Measurements from ENCODE around the gene ROR2.
"Not testable (repeated sequence)": the region's sequence is repeated elsewhere in the genome, so short reads cannot be mapped to it uniquely, and the experiment has no call there.

The ROR2 gene

DNA sequence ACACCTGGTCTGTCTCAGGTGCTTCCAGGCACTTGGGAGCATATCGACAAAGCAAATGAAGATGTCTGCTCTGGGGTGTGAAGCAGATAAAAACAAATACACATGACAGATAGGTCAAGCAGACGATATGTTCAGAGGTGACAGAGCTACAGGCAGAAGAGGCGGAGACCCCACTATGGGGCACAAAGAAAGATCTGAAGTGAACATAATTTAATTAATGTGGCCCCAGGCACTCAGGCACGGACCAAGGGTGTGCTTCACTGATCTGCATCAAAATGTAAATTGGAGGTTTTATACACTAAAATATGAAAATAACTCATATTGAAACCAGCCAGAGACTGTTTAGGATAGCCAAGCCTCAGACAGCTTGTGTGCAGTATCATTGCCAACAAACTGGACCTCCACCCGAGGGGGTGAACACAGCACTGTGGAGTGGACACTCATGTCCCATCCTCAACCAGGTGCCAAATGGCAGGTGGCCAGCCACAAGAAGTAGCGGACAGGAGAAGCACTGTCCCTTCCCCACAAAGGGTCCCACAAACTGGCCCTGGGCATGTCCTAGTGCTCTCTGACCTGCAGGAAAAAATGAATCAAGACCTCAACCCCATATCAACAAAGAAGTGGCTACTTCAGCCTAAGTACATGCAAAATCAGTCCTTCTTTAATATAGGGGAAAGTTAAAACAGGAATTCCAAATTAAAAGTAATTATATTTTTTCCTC is 29.2 kb downstream of the ROR2 start:
- H3K4me1 Mint-ChIP-seq (ENCODE audit: low read depth) = no peaks in the 10 kb centered on the region
- peaks cover 17% of the 10 kb centered on the region for H3K27me3 Mint-ChIP-seq
- no peaks in the 10 kb centered on the region for H3K9me3 Mint-ChIP-seq (ENCODE audit: low read depth)

DNA sequence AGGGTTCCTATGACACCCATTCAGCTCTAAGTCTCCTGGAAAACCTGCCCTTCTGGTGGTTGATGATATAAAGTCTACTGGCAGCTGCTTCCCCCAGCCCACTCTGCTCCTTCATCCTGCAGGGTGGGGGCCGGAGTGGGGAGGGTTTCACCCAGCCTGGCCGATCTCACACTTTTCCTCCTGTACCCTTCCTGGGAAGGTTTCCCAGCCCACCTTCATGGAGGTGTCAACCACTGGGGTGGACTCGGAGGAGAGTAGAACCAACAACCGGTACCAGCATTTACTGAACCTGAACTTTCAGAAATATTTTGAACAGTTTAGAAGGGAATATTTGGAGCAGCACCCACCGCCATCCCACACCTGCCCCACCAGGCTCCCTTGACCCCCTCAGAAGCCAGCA is 30.4 kb downstream of the ROR2 start:
- Mint-ChIP-seq H3K4me1 (ENCODE audit: low read depth) (no peaks in the 10 kb centered on the region), H3K27ac (no peak overlapping the region), H3K4me3 (no peak overlapping the region), H3K27me3 (peaks cover 14% of the 10 kb centered on the region), H3K9me3 (ENCODE audit: low read depth) (no peaks in the 10 kb centered on the region), H3K36me3 (no peaks in the 10 kb centered on the region)

More for the DNA sequence above, 29.2 kb downstream of the ROR2 start:
- H3K27ac Mint-ChIP-seq = no peak overlapping the region
- H3K4me3 Mint-ChIP-seq = no peak overlapping the region
- no peaks in the 10 kb centered on the region for H3K36me3 Mint-ChIP-seq

DNA sequence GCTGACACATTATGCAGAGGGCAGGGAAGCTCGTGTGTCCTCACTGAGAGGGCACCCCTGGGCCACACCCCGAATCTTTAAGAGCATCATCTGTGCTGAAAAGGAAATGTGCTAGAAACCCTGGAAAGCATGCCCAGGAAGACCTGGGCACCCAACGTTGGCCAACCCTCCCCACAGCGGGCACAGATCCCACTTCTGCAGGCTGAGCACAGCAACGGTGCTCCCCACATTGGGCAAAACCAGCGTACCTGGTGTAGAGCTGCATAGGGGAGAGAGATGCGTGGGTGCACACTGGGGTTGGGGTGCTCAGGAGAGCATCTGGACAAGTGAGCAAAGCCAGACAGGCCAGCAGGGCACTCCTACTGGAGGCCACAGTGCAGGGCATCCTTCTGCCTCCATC is 32.6 kb downstream of the ROR2 start:
- no peak overlapping the region for H3K4me3 Mint-ChIP-seq
- H3K9me3 Mint-ChIP-seq (ENCODE audit: low read depth) = no peaks in the 10 kb centered on the region
- peaks cover 10% of the 10 kb centered on the region for H3K27me3 Mint-ChIP-seq
- H3K27ac Mint-ChIP-seq = no peak overlapping the region
- H3K4me1 Mint-ChIP-seq (ENCODE audit: low read depth) = no peaks in the 10 kb centered on the region
- H3K36me3 Mint-ChIP-seq = no peaks in the 10 kb centered on the region

DNA sequence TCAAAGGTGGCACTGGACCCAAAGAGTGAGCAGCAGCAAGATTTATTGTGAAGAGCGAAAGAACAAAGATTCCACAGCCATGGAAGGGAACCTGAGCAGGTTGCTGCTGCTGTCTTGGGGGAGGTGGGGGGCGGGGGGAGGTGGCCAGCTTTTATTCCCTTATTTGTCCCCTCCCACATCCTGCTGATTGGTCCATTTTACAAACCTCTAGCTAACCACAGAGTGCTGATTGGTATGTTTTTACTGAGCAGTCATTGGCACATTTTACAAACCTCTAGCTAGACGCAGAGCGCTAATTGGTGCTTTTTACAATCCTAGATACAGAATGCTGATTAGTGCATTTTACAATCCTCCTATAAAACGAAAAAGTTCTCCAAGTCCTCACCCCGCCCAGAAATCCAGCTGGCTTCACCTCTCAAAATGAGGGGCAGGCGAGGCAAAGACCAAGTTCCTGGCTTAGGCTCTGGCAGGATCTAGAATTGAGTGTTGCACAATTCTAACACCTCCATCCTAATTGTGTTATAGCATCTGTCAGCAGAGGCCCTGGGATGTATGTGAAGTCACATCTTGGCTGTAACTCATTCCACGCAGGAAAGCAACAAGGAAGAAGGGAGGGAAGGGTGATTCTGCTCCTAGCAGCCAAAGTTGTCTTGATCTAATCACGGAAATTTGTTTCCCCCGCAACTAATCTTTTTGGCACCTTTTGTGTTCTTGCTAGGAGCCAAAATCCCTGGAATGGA is 34.3 kb downstream of the ROR2 start:
- H3K27ac Mint-ChIP-seq = no peak overlapping the region
- H3K27me3 Mint-ChIP-seq = peaks cover 4% of the 10 kb centered on the region
- H3K9me3 Mint-ChIP-seq (ENCODE audit: low read depth) = no peaks in the 10 kb centered on the region
- no peaks in the 10 kb centered on the region for H3K36me3 Mint-ChIP-seq
- no peak overlapping the region for H3K4me3 Mint-ChIP-seq
- no peaks in the 10 kb centered on the region for H3K4me1 Mint-ChIP-seq (ENCODE audit: low read depth)

DNA sequence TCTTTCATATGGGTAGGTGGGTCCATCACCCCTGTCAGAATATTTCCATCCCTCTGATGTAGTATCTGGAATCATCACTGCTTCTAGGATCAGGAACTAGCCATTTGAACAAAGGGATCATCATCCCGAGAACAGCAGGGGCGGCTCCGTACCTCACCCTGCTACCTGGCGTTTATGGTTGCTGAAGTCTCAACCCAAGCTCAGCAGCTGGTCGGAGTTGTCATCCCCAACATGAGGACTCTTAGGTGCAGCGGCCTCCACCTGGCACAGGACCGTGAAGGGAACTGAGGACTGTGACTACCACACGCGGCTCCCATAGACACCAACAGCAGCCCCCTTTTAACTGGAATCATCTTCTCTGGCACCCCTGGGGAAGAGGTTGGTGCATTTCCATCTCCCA is 35.1 kb downstream of the ROR2 start:
- no peaks in the 10 kb centered on the region for H3K36me3 Mint-ChIP-seq
- peaks cover 4% of the 10 kb centered on the region for H3K27me3 Mint-ChIP-seq
- no peaks in the 10 kb centered on the region for H3K4me1 Mint-ChIP-seq (ENCODE audit: low read depth)
- H3K9me3 Mint-ChIP-seq (ENCODE audit: low read depth) = no peaks in the 10 kb centered on the region
- H3K4me3 Mint-ChIP-seq = no peak overlapping the region
- H3K27ac Mint-ChIP-seq = no peak overlapping the region

DNA sequence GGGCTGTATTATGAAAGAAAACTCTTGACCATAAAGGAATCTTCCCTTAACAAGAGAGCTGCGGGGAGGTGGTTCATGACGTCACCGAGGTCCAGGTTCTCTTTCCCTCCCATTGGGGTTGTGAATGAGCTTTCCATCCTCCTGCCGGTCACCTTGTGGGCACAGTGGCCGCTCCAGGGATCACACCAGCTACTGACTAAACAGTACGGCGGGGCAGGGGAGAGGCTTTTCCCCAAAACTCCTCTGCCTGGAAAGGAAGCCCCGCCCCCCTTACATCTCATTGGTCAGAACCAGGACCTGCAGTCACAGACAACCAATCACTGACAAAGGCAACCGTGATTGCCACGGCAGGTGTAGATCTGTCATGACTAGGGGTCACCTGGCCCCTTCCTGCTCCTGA is 35.6 kb downstream of the ROR2 start:
- no peak overlapping the region for H3K4me3 Mint-ChIP-seq
- peaks cover 4% of the 10 kb centered on the region for H3K27me3 Mint-ChIP-seq
- no peaks in the 10 kb centered on the region for H3K4me1 Mint-ChIP-seq (ENCODE audit: low read depth)
- no peak overlapping the region for H3K27ac Mint-ChIP-seq
- H3K9me3 Mint-ChIP-seq (ENCODE audit: low read depth) = no peaks in the 10 kb centered on the region
- no peaks in the 10 kb centered on the region for H3K36me3 Mint-ChIP-seq

DNA sequence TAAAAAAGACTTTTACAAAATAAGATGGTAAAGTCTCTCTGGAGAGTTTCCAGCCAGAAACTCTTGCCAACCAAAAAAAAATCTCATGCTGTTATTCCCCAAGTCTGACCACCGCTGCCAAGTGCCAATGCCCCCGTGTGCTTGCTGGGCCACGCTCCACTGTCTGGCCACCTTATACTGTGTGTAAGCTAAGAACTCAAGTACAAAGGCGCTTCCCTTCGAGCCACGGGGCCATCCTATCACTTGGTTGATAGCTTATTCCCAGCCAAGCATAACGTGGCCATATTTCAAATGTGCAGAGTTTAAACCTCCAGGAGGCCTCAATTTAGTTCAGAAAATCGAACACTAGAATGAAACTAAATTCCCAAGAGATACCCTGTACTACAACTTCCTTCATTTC is 36.0 kb downstream of the ROR2 start:
- Mint-ChIP-seq H3K27me3 (peaks cover 4% of the 10 kb centered on the region), H3K36me3 (no peaks in the 10 kb centered on the region), H3K4me1 (ENCODE audit: low read depth) (no peaks in the 10 kb centered on the region), H3K4me3 (no peak overlapping the region), H3K9me3 (ENCODE audit: low read depth) (no peaks in the 10 kb centered on the region), H3K27ac (no peak overlapping the region)

DNA sequence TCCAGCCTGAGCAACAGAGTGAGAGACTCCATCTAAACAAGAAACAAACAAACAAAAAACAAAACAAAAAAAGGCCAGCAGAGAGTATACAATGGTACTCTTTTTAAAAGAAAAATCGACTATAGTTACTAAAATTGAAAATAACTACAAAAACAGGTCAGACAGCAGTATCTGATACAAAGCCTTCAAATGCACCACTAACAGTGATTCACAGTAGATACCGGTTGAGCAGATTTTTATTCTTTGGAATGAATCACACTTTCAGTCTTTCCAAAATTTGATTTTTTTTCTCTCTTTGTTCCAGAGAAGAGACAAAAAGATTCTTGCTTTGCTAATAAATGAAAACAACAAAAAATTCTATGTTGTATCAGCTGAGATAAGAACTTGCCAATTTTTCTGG is 36.9 kb downstream of the ROR2 start:
- Mint-ChIP-seq H3K4me3 (no peak overlapping the region), H3K4me1 (ENCODE audit: low read depth) (no peaks in the 10 kb centered on the region), H3K36me3 (no peaks in the 10 kb centered on the region), H3K9me3 (ENCODE audit: low read depth) (no peaks in the 10 kb centered on the region), H3K27ac (no peak overlapping the region), H3K27me3 (peaks cover 4% of the 10 kb centered on the region)

DNA sequence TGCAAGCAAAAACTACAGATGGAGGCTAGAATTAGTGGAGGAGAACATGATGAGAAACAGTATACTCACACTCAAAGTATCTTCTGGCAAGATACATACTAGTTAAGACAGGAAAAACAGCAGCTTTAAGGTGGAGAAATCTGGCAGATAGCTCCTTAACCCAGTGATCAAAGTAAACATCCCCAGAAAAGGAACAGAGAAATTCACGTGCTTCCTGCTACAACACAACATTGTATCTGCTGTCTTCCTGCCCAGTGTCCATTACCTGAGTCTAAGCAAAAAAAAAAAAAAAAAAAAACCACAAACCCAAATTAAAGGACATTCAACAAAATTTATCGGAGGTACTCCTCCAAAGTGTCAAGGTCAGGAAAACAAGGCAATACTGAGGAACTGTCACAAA is 38.4 kb downstream of the ROR2 start:
- Mint-ChIP-seq H3K9me3 (ENCODE audit: low read depth) (no peaks in the 10 kb centered on the region), H3K27ac (no peak overlapping the region)

DNA sequence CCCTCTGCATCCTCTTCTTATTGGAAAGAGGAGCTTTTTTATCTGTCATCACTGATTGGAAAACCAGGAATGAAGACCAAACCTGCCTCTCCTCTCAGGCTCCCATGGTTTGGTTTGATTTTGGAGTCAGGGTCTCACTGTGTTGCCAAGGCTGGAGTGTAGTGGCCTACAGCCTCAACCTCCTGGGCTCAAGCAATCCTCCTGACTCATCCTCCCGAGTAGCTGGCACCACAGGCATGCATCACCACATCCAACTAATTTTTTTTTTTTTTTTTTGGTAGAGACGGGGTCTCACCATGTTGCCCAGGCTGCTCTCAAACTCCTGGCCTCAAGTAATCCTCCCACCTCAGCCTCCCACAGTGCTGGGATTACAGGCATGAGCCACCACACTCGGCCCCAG is 40.8 kb downstream of the ROR2 start:
- not testable (repeated sequence) for H3K36me3 Mint-ChIP-seq; H3K27ac Mint-ChIP-seq; H3K27me3 Mint-ChIP-seq; H3K4me3 Mint-ChIP-seq; H3K4me1 Mint-ChIP-seq (ENCODE audit: low read depth); H3K9me3 Mint-ChIP-seq (ENCODE audit: low read depth)

More for the DNA sequence above, 38.4 kb downstream of the ROR2 start:
- H3K27me3 Mint-ChIP-seq = peaks cover 1% of the 10 kb centered on the region
- peaks cover 6% of the 10 kb centered on the region for H3K4me1 Mint-ChIP-seq (ENCODE audit: low read depth)
- H3K4me3 Mint-ChIP-seq = no peak overlapping the region
- no peaks in the 10 kb centered on the region for H3K36me3 Mint-ChIP-seq

DNA sequence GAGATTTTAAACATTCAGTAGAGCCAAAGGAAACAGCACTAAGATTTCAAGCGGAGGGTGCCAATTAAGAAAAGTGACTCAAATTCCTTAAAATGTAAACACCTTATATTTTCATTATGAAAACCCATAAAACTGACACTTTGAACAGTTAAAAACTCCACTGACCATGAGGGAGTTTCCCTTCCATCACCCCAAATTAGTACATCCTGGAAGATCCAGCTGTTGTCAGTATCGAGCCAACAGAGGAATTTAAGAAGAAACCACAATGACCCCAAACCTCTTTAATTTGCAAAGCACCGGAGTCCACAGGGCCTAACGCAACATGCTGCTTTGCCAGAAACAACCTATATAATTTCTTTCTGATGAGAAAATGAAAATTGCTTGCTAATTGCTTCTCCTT is 41.3 kb downstream of the ROR2 start:
- Mint-ChIP-seq H3K4me1 (ENCODE audit: low read depth) (peaks cover 9% of the 10 kb centered on the region), H3K27ac (no peak overlapping the region), H3K27me3 (peaks cover 1% of the 10 kb centered on the region), H3K4me3 (no peak overlapping the region), H3K36me3 (no peaks in the 10 kb centered on the region), H3K9me3 (ENCODE audit: low read depth) (no peaks in the 10 kb centered on the region)

DNA sequence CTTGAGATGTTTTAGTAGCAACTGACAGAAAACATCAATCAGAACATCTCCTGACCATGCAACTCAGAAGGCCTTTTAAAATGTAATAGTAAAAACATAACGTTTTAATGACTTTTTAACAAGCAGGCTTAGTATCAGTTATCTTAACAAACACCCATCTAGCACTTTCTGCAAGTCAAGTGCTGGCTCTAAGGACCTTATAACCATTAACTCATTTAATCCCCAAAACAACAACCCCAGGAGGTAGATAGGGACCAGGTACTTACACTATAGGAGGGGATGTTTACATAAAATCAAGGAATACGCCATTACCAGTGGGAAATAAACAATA is 41.8 kb downstream of the ROR2 start:
- H3K27ac Mint-ChIP-seq = no peak overlapping the region
- no peaks in the 10 kb centered on the region for H3K9me3 Mint-ChIP-seq (ENCODE audit: low read depth)
- peaks cover 2% of the 10 kb centered on the region for H3K27me3 Mint-ChIP-seq
- H3K4me1 Mint-ChIP-seq (ENCODE audit: low read depth) = peaks cover 9% of the 10 kb centered on the region
- no peaks in the 10 kb centered on the region for H3K36me3 Mint-ChIP-seq
- no peak overlapping the region for H3K4me3 Mint-ChIP-seq

DNA sequence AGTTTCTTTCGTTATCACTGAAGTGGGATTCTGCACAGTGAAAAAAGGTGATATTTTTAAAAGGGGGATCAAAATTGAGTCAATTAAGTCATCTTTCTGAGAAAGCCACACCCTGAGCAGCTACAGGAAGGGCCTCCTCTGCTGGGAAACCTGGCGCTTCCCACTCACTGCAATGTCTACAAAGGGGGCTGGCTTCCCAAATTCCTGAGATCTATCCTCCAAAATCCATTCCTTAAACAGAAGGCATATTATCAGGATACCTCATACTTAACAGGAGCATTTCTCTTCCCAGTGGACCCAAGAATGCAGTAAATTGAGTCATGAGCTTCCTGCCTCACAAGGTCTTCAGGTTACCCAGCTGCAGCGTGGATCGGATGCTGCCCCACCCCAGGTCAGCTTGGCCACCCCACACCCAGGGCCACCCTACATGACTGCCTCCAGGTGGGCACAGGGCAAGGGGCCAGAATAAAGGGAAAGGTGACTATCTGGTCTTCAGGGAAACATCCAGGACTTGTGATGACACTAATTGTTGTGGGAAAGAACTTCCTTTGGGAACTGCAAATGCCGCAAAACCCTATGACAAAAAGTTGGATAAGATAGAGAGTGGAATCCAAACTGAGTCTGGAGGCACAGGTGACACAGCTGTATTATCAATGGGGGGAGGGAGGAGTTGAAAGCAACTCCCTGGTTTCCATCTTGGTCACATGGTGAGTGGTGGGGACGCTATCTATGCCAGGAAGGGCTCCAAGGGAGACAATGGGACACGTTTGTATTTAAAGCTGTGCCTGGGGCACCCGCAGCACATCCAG is 42.3 kb downstream of the ROR2 start:
- no peak overlapping the region for H3K27ac Mint-ChIP-seq
- H3K4me1 Mint-ChIP-seq (ENCODE audit: low read depth) = peaks cover 9% of the 10 kb centered on the region
- no peaks in the 10 kb centered on the region for H3K36me3 Mint-ChIP-seq
- no peaks in the 10 kb centered on the region for H3K9me3 Mint-ChIP-seq (ENCODE audit: low read depth)
- H3K27me3 Mint-ChIP-seq = peaks cover 2% of the 10 kb centered on the region
- no peak overlapping the region for H3K4me3 Mint-ChIP-seq

DNA sequence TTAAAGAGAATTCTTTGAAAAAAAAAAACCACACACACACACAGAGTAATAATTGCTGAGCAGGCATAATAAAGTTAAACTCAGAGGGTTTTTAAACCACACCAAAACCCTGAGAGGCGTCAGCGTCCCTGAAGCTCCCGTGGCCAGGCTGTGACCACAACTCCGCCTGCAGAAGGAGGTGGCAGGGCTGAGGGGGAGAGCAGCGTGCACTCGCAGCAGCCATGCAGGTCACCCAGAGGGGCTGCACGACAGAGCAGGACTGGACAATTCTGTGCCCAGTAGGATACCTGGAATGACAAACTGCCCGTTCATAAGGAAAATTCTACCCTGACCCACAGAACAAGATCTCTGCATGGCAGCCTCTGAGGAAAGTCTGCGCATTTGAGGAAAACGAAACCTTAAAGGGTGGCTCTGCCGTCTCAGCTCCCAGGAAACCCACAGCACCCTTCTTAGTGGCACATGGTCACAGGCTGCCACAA is 44.0 kb downstream of the ROR2 start:
- no peak overlapping the region for H3K4me3 Mint-ChIP-seq
- peaks cover 2% of the 10 kb centered on the region for H3K27me3 Mint-ChIP-seq
- peaks cover 9% of the 10 kb centered on the region for H3K4me1 Mint-ChIP-seq (ENCODE audit: low read depth)
- H3K36me3 Mint-ChIP-seq = no peaks in the 10 kb centered on the region
- no peaks in the 10 kb centered on the region for H3K9me3 Mint-ChIP-seq (ENCODE audit: low read depth)
- H3K27ac Mint-ChIP-seq = no peak overlapping the region

DNA sequence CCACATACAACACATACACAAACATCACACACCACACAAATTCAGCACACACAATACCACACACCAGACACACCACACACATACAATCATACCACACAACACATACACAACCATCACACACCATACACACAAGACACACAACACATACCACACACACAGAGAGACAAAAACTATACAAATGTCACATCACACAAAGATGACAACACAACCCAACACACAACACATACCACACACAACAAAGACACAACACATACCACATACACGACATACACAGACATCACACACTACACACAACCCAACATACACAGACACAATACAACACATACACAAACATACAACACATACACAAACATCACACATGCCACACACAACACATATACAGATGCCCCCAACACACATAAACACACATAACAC is 44.8 kb downstream of the ROR2 start:
- H3K9me3 Mint-ChIP-seq (ENCODE audit: low read depth) = no peaks in the 10 kb centered on the region
- H3K4me3 Mint-ChIP-seq = no peak overlapping the region
- no peak overlapping the region for H3K27ac Mint-ChIP-seq
- peaks cover 2% of the 10 kb centered on the region for H3K27me3 Mint-ChIP-seq
- H3K4me1 Mint-ChIP-seq (ENCODE audit: low read depth) = peaks cover 9% of the 10 kb centered on the region
- no peaks in the 10 kb centered on the region for H3K36me3 Mint-ChIP-seq

All from activated naive CD8-positive, alpha-beta T cell (primary cell).